ENCODE data around the gene RIC1.
A peak's percentile ranks its signal among the peaks of the same experiment; 100 is the strongest.
"Not testable (repeated sequence)": the region's sequence is repeated elsewhere in the genome, so short reads cannot be mapped to it uniquely, and the experiment has no call there.

Gene RIC1, protein sequence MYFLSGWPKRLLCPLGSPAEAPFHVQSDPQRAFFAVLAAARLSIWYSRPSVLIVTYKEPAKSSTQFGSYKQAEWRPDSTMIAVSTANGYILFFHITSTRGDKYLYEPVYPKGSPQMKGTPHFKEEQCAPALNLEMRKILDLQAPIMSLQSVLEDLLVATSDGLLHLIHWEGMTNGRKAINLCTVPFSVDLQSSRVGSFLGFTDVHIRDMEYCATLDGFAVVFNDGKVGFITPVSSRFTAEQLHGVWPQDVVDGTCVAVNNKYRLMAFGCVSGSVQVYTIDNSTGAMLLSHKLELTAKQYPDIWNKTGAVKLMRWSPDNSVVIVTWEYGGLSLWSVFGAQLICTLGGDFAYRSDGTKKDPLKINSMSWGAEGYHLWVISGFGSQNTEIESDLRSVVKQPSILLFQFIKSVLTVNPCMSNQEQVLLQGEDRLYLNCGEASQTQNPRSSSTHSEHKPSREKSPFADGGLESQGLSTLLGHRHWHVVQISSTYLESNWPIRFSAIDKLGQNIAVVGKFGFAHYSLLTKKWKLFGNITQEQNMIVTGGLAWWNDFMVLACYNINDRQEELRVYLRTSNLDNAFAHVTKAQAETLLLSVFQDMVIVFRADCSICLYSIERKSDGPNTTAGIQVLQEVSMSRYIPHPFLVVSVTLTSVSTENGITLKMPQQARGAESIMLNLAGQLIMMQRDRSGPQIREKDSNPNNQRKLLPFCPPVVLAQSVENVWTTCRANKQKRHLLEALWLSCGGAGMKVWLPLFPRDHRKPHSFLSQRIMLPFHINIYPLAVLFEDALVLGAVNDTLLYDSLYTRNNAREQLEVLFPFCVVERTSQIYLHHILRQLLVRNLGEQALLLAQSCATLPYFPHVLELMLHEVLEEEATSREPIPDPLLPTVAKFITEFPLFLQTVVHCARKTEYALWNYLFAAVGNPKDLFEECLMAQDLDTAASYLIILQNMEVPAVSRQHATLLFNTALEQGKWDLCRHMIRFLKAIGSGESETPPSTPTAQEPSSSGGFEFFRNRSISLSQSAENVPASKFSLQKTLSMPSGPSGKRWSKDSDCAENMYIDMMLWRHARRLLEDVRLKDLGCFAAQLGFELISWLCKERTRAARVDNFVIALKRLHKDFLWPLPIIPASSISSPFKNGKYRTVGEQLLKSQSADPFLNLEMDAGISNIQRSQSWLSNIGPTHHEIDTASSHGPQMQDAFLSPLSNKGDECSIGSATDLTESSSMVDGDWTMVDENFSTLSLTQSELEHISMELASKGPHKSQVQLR (N-terminal part only)

DNA sequence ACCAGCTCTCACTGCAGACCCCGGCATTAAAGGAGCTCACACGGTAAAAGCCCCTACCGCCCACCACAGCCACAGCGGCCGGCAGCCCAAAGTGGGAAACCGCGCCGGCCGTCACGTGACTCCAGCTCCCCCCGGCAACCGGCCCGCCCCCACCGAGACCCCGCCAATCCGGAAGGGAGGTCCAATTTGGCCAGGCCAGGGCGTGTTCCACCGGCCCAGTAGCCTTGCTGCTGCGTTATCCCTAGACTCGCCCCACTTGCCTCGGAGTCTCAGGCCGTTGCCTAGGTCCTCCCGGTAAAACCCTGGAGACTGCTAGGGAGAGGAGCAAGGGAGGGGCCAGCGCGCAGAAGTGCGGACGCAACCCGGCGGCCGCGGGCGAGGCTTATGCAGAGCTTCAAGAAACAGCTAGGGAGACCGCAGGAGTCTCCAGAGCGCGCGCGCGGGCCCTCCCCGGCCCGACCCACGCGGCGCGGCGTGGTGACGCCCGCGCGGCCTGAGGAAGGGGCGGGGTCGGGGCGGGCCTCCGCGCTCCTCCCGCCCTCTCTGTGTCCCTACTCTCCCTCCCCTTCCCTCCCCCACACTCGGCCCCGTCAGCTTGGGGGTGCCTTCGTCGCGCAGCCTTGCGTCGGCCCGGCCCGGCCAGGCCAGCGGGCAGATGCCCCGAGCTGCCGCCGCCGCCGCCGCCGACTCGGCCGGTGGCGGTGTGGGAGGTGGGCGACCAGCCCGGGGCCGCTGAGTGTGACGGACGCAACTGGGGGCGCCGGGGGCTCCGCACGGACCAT lies at the start of gene RIC1:
Gene RIC1 (plus strand): TSS at position 578 of the 782 bp plus-strand sequence. CDS start 203 bp downstream, at position 781.
- DNase-seq = peak; percentile 40 to 73

DNA sequence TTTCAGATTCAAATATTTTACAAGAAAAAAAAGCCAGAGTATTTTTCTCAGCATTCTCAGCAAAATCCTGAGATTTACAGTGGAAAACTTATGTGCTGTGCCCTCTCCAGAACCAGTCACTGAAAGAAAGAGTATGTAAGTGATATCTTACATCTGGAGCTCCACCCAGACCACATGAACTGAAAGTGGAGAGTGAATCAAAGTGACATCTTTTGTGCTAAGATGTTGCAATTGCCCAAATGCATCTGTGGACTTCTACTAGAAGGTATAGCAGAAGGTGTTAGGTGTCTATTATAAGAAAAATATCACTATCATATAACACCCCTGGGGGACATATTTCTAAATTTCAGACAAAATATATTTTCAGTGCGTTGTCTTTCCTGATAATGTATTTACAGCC lies 49.0 kb upstream of the RIC1 start:
- DNase-seq = no peak

DNA sequence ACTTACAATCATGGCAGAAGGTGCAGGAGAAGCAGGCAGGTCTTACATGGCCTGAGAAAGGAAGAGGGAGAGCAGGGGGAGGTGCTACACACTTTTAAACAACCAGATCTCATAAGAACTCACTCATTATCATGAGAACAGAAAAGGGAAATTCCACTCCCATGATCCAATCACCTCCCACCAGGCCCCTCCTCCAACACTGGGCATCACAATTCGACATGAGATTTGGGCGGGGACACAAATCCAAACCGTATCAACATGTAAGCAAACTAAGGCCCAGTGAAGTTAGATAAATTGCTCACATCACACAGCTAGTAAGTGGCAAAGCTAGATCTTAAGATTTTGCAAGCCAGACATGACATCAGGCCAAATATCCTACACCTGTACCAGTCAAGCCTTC lies 48.3 kb upstream of the RIC1 start:
- DNase-seq = no peak

DNA sequence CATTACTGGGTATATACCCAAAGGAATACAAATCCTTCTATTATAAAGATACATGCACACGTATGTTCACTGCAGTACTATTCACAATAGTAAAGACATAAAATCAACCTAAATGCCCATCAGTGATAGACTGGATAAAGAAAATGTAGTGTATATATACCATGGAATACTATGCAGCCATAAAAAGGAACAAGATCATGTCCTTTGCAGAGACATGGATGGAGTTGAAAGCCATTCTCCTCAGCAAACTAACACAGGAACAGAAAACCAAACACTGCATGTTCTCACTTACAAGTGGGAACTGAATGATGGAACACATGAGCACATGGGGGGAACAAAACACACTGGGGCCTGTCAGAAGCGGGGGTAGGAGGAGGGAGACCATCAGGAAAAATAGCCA lies 47.2 kb upstream of the RIC1 start:
- DNase-seq = not testable (repeated sequence)

DNA sequence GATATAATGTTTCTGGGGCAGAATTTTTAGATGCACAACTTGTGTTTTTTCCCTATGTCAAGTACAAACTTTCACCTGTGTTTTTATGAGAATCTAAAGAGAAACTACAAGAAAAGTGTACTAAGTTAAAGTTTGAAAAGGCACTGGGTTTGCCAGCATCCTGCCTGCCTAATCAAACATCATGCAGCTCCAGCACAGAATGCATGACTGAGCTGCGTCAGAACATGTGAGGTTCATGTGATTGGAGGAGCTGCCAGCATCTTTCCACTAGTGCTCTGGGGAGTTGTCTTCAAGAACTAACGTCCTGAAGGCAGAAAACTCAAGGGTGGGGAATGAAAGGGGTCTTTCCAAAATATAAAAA lies 46.1 kb upstream of the RIC1 start:
- DNase-seq = no peak

DNA sequence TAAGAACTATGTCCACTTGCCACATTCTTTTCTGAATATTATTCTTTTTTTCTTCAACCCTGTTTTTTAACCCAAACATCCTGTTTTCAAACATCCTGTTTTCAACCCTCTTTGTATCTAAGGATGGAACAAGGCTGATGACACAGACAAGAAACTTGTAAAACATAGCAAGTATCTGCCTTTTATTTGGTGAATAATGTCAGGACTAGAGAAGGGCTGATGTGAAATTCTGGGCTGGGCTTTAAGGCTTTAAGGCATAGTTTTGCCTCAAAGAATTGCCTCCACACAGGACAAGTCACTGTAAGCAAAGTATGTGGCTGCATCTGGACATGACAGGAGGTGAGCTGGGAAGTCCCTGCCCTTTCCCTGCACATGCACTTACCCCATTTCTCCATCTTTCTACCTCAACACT lies 42.5 kb upstream of the RIC1 start:
- DNase-seq = no peak

DNA sequence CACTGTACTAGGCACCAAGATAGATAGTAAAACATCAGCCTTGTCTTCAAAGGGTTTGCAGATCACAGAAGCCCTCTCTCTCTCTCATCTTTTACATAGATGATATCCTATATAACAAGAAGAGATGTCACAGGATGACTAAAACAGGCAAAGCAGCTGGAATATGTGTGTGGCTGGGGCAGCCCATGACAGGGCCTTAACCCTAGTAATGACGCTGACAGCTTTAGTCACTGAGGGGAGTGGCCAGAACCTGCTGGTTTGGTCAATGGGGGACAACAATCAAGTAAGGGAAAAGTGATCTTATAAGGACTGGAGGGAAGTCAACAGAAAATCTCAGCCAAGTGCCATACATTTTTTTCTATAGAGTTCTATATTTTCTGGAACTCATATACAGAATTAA lies 41.9 kb upstream of the RIC1 start:
- no peak for DNase-seq

DNA sequence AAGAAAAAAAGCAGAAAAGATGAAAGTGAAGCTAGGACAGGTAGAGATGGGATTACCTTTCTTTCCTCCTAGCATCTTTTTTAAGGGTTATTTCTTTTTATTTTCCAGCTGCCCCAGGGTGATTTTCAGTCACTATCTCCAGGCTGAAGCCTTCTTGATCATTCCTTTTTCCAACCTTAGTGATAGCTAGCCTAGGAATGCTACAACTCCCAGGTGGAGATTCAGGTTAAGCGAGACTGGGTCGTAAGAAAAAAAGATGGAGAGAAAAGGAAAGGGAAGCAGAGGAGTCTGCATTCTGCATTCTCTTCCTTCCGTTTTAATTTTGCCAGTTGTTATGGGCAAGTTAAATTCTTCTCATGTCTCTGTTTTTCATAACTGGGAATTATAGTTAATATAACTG lies 36.7 kb upstream of the RIC1 start:
- DNase-seq = no peak

DNA sequence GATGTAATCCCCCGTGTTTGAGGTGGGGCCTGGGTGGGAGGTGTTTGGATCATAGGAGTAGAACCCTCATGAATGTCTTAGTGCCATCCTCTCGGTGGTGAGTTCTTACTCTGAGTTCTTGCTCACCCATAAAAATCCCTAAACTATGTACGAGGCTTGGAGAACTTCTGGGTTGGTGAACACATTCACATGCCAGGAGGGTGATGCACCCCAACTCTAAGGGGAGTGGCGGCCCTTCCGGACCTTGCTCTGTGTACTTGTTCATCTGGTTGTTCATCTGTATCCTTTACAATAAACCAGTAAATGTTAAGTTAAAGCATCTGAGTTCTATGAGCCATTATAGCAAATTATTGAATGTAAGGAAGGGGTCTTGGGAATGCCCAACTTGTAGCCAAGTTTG lies 36.0 kb upstream of the RIC1 start:
- no peak for DNase-seq

DNA sequence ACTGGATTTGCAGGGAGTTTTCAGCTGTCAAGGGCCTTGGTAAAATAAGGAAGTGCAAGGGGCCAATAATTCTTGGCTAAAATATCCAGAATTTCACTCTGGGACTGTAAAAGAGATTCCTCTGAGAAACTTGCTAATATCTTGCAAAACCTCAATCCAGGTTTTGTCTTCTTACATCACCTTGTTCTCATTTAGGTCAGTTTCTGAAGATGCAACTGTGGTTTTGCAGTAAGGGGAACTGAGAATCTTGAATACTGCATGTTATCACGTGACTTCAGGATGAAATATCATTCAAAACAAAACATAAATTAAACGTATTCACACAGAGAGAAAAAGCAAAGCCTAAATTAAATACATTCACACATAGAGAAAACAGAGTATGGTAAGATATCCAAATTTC lies 35.0 kb upstream of the RIC1 start:
- DNase-seq = no peak

DNA sequence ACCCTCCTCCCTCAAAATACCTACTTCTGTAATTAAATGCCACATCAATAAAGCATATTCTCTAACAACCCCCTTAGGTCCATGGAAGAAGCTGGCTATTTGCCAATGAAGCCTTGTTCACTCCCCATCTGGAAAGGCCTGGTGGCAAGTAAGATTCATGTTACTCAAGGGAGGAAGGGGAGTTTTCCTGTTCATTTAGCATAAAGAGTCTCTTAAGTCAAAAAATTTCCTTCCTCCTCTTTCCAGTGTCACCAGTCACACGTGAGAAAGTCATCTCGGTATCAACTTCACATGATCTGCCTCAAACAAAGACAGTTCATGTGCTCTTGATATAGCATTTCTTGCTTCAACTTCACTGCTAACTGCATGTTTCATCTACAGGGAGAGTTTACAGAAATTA lies 32.7 kb upstream of the RIC1 start:
- DNase-seq = no peak

DNA sequence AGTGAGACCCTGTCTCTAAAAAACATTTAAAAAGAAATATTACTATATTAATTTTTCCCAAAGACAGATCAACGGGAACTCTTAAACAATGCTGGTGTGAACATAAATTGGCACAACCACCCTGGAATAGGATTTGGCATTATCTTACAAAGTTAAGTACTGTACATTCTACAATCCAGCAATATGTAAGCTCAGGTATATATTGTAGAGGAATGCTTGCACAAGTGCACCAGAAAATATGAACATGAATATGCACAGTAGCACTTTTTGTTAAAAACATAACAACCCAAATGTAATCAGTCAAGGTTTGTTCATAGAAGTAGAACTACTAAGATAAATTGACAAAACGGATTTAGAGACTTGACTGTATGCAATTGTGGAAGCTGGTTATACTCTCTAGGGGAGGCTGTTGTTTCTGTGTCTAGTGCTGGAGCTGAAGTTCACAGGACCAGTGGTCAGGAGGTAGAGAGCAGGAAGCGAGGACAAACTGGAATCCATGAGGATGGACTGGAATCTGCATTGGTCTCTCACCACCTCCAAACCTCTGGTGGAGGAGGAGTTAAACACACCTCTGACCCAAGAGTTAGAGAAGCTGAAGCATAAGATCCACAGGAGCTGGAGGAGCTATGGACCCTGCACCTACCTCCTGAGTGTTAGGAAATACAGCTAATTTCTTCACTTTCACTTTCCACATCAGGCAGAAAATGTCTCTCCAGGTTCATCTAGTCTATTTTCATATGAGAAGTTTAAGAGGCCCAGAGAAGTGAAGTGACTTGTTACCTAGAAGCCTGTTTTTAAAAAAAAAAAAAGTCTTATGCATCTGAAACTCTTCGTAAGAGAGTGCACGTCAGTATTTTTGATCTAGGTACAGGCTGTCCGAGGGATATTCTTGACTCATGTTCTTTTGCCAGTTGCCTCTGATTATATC lies 20.3 kb upstream of the RIC1 start:
- DNase-seq = no peak

DNA sequence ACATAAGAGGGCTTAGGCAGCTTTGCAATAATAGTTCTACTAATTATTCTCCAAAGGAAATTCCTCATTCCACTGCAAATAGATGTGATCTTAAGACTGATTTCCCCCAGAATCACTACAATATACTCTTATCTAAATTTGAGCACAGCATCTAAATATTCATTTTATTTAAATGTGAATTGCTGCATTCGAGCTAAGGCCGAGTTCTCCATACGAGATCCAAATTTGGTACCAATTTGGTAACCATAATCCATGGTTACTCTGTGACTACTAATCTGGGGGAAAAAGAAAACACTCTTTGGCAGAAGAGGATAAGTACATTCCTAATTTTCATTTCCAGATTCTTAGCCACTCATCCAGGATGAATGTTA lies 19.7 kb upstream of the RIC1 start:
- DNase-seq = no peak

DNA sequence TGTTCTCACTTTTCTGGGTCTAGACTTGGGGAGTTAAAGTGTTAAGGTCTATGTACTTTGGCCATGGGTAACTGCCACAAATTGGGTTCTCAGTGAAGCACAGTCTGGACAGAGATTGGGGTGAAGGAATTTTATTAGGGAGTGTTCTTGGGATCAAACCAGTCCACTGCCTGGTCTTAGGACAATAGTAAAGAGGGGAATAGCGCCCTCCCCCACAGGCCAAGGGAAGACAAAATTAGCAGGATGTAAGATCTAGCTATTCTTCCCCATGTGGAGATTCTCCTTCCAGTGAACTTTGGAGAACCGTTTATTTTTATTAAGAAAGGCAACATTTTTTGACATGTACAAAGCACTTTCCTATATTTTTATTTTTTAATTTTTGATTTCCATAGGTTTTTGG lies 18.4 kb upstream of the RIC1 start:
- no peak for DNase-seq

DNA sequence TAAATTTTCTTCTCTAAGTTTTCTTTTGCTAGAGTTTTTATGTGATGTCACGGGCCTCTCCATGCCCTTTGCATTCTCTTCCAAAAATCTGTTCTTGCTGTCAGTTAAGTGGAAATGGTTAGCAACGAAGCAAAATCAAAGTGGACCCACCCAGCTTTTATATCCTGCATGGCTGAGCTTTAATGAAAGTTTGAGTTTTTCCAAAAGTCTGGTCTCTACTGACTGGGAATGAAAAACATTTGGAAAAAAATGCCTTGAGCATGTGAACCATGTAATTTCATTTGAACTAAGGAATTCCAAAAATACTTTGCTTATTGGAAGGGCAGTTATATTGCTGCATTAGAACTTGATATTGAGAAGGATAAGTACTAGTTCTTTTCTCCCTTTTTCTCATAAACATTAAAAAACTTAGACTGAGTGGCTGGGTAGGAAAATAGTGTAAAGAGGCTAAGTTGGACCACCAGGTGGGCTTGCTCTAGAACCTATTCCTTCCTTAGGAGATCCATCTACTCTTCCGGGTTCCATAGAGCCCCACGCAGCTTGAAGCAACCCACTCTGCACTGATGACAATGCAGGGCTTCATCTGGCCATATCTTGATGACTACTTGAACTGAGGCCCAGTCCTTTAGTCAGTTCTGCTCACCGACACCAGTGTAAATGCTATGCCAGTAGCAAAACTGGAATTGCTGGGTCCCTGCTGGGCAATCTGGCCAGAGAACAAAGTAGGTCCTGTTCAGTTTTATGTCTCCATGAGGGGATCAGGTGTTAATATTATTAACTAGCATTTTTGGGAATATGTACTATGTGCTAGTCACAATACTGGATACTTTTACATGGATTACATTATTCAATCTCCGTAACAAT lies 17.4 kb upstream of the RIC1 start:
- DNase-seq = no peak

DNA sequence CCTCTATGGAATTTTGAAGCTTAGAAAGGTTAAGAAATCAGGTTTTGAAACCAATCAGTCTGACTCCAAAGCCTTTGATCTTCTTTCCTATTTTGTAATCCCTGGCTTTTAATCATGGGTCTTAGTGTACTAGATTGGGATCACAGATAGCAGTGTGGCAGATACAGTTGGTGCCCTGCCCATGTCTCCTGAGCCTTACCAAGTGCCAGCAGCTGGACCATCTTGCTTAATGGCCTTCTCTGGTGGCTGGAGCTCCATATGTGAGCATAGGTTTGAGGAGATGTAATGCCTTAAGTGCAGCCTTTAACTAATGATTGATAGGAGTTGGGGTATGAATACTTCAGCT lies 16.7 kb upstream of the RIC1 start:
- DNase-seq = no peak

DNA sequence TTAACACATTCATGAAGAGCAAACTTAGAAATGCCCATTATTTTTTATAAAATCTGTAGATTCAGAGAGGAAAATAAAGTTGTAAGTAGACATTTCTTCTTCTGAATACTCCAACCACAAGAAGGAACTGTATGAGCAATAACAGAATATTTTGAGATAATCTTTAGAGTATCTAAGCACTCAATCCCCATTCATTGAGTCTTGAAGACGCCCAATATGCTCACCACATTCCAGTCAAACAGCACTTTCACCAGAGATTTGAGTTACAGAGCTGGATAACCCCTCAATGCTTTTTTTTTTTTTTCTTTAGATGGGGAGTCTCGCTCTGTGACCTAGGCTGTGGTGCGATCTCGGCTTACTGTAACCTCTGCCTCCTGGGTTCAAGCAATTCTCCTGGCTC lies 14.7 kb upstream of the RIC1 start:
- DNase-seq = no peak

DNA sequence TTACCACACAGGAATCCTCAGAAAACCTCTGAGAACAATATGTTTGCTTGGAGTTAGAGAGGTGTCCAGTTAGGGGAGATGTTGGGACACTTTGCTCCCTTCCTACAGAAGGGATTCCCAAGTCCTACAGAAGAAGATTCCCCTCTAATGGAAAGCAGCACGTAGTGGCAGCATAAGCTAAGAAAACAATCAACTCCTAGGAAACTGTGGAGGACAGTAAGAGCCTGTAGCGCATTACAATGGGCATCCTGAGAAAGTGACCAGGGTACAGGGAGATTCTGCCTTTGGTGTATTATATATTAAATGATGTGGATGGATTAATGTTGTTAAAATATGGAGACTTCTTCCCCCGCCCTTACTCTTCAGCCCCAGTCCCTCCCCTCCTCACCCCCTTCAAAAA lies 13.9 kb upstream of the RIC1 start:
- DNase-seq = no peak

DNA sequence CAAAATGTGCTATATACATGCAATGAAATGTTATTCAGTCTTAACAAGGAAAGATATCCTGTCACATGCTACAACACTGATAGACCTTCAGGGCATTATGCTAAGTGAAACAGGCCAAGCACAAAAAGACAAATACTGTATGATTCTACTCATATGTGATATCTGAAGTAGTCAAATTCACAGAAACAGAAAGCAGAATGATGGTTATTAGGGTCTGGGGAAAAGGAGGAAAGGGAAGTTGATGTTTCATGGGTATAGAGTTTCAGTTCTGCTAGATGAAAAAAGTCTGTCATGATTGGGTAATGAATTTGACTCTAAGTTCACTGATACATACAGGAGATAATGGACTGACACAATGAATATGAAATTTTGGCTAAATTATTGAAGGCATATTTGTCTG lies 11.2 kb upstream of the RIC1 start:
- DNase-seq = no peak

DNA sequence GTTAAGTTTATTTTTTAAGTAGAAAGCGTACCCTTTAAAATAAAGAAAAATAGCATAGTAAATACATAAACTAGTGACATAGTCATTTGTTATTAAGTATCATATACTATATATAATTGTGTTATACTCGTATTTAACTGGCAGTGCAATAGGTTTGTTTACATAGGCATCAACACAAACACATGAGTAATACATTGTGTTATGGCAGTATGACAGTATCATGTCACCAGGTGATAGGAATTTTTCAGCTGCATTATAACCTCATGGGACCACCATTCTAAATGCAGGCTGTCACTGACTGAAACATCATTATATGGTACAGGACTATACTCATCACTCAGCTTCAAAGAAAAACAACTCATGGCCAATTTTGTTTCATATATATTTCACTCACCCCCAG lies 8.4 kb upstream of the RIC1 start:
- DNase-seq = no peak

DNA sequence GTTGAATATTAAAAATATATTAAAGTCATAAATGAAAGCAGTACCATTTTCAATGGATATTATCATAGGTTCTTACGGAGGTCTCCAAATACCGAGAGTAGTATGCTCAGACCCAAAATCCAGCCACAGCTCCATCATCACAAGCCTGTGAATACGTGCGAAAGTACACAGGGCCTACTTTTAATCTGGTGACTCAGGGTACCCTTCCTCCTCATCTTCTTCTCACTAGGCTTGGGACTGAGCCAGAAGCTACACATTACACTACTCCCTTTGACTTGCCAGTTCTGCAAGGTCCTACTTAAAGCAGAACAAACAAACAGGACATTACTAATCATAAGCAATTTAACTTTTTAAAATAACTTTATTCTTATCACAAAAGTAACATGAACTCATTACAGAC lies 7.6 kb upstream of the RIC1 start:
- no peak for DNase-seq

Data from SW 1271 (cell line).